M059J (cell line): ENCODE results near the gene NCOR1. TPM values are rescaled to one million over a fixed set of nuclear protein-coding genes. Genes with fewer than 3 reads are reported as not detected.
"Not testable (repeated sequence)": the region's sequence is repeated elsewhere in the genome, so short reads cannot be mapped to it uniquely, and the experiment has no call there.

Source experiments
- DNase-seq: peaks from one replicate; pipeline ENCODE4 v3.0.0-alpha.2; 2012; ENCODE audit warnings: low read depth
- total RNA-seq: library from RNA; depleted of rRNA; stranded (reverse); fragments of >200 nt; shearing (Covaris generic); gene quantifications from 2 replicates; pipeline ENCODE4 v1.2.3, GENCODE V29; 2014

NCOR1 gene
- total RNA-seq, 1 experiment from 2014 or later, result 77.5 TPM

DNA sequence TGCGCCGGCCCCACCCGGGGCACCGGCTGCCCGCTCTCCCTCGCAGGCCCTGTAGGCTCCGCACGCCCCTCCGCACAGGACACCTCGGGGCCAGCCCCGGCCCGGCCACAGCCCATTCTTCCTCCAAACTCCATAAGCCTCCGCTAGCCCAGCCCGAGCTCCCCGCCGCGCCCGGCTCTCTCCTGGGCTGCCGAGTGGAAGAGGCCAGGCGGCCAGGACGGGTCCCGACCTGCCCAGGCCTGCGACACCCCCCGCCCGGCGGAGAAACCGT is 397 bp downstream of the NCOR1 start:
- DNase-seq, result peak; percentile 46

DNA sequence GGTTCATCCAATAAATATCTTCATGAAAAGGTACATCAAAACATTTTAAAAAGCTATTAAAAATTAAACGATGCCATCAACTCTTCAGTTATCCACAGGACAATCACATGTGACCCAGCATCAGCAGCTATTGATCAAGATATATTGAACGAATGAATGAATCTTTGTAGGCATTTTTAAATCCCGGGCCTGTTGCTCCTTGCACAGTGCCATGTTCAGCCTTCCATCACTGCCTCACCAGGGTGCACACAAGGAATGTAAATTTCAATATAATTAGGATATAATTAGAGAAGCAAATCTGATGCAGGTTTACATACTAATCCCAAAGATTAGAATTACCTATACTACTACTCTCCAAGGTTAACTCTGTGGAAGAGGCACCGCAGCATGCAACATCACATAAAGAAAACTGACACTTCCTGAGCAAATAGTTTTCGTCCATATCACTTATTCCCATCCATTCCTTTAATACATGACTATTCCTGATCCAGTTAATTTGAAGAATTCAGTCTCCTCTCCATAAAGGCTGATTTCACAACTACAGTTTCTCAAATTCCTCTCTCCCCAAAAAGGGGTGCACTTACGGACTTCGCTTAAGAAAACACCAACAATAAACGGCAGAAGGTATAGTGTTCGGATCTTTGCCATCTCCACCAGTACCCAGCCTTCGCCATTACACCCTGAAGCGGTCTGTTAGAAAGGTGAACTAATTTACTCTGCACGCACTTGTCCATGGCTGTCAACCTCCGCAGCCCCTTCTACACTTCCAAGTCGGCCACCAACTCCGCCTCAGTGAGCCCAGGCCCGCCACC is 938 bp downstream of the NCOR1 start:
- no peak for DNase-seq

DNA sequence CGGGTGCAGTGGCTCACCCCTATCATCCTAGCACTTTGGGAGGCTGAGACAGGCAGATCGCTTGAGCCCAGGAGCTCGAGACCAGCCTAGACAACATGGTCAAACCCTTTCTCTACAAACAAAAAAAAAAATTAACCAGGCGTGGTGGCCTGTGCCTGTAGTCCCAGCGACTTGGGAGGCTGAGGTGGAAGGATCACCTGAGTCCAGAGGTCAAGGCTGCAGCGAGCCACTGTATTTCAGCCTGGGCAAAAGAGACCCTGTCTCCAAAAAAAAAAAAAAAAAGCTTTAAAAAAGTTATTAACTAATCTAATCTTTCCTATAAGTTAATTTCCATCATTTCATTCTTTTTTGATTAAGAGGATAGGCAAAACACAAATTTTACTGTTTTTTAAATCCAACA is 2.5 kb downstream of the NCOR1 start:
- DNase-seq, result no peak

DNA sequence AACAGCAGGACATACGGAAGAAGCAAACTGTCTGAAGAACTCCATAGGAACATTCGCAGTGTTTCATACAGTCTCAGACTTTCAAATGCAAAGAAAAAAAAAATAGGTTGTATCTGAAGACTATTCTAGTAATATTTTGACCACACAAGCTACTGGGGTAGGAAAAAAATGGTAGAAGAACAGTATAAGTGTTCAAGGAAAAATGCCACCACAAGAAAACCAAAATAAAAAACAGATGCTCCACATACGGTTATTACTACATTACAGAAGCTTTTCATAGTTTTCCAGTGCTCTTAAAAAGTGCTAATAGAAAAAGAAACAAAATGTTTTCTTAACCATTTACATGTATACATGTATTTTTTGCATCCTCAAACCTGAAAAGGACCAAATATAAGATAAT is 3.7 kb downstream of the NCOR1 start:
- no peak for DNase-seq

DNA sequence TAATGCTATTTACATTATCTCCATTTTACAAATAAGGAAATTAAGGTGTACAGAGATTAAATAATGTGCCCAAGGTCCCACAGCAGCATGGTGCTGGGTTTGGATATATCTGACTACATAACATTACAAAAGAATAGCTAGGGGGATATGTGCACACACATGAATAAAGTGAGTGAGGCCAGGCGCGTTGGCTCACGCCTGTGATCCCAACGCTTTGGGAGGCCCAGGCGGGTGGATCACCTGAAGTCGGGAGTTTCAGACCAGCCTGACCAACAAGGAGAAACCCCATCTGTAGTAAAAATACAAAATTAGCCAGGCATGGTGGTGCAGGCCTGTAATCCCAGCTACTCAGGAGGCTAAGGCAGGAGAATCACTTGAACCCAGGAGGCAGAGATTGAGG is 10.6 kb downstream of the NCOR1 start:
- not testable (repeated sequence) for DNase-seq

DNA sequence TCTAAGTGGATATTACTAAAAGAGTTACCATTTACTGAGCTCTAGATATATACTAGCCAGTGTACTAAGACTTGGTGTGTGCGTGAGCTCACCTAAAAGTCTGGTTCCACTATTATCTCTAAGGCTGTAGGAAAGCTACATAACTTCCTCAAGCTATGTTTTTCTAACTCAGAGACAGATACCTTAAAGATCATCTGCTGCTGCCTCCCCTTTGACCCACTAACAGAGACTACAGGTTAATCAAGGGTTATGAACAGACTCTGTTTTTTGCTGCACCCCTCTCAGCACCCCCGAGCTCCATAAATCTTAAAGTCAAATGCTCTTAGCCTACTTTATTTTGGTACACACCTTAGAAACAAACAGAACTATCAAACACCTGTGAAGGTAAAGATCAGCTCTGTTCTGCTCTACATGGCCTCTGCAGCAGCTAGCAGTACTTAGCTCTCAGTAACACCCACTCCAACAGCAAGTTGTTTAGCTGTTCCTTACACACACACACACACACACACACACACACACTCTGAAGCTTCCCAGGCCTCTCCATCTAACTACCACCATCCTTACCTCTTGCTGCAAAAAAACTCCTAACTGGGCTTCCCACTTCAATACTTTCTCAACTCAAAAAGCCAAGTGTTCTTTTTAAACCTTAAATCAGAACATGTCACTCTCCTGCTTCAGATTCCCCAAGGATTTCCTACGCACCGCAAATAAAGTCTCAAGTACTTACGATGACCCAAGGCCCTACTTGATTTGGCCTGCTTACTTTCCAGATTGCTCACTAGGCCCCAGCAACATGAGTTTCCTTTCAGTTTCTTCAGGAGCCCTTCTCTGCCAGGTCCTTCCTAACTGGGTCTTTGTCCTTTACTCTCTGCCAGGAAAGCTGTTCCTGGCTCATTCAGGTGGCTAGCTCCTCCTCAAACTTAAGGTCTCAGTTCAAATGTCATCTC is 12.5 kb downstream of the NCOR1 start:
- not testable (repeated sequence) for DNase-seq

DNA sequence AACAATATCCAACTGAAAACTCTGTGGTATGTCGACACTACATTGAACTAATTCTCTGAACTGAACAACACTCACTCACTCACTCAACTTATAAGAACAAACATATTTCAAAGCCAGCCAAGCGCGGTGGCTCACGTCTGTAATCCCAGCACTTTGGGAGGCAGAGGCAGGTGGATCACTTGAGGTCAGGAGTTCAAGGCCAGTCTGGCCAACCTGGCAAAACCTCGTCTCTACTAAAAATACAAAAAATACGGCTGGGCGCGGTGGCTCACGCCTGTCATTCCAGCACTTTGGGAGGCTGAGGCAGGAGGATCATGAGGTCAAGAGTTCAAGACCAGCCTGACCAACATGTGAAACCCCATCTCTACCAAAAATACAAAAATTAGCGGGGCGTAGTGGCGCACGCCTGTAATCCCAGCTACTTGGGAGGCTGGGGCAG is 13.6 kb downstream of the NCOR1 start:
- DNase-seq, result not testable (repeated sequence)

DNA sequence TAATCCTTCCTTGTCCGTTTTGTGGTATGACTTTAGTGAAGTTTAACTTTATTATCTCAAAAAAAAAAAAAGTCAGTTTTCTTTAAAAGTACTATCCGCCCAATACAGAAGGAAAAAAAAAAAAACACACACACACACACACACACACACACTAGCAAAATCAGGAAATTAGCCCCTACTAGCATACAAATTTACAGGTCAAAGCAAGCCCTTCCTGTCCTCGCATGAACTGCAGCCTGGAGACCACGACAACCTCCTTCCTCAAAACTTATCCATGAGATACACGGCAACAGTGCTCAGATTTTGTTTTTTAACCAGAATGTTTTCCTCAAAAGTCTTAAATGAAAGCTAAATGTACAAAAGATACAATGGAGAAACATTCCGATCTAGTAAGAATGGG is 16.2 kb downstream of the NCOR1 start:
- peak; percentile 18 for DNase-seq

DNA sequence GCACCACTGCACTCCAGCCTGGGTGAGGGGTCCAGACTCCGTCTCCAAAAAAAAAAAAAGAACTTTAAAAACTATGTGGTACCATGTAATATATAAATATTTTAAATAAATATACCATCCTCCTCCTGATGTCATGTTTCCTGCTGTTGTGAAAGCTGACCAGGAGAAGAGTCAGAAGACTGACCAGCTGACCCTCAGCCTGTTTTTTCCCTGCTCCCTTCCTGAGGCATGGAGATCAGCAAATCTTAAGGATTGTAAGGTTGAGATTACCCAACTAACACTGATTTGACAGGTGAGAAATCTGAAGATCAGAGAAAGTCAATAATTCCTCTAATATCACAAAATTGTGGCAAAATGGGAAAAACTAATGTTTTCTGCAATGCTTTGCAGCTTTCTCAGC is 18.1 kb downstream of the NCOR1 start:
- DNase-seq, result no peak

DNA sequence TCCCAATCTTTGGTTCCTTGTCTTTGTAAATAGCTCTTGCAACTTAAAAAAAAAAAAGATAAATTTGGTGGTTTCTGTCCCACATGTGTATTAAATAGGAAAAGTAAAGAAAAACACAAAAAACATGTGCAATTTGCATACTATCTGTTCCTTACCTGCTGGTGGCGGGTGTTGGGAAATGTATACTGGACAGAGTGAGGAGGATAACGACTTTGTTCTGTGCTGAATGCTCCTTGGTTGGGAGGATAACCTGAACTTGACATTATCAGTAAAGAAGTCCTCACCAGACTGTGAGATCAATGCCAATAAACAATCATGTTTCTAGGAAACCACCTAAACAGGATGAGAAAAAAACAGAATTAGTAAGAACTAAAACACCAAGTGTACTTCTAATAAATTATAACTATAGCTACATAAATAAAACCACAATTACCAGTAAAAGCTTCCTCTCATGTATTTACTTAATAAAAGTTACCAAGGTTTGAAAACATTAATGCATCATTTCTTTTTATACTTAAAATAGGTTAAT is 21.0 kb downstream of the NCOR1 start:
- not testable (repeated sequence) for DNase-seq

DNA sequence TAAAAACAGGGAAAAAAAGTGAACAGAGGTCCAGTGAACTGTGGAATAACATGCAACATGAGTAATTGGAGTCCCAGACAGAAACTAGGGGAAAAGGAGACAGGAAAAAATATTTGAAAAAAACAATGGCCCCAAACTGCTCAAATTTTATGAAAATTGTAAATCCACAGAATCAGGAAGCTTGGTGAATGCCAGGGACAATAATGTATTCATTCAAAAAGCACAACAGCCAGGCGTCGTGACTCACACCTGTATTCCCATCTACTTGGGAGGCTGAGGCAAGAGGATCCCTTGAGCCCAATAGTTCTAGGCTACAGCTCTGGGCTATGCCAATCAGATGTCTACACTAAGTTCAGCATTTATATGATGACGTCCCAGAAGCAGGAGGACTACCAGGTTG is 23.7 kb downstream of the NCOR1 start:
- no peak for DNase-seq

DNA sequence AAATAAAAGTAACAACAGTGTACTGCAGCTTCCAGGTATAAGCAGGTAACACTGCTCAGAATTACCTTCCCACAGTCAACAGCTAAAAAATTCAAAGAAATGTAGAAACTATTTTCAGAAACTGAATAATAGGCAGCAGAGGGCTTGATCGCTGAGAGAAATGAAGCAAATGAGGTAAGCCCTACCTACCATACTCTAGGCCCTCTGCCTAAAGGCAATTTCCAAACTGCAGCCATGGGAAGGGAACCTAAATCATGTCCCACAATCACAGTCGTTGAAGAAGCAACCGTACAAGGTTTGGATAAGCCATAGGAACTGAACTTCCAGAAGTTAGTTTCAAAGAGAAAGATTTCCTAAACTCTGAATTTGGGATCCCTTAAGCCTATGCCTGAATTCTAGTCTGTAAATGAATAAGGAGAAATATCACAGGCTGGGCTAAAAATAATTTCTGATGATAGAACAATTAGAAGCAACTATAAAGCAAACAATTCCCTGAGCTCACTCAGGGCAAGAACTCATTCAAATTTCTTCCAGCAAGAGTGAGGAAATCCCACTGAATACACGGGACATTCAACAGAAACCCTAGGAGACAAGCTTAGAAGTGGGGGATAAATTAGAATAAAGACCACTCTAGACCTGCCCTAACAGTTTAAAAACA is 24.5 kb downstream of the NCOR1 start:
- no peak for DNase-seq

DNA sequence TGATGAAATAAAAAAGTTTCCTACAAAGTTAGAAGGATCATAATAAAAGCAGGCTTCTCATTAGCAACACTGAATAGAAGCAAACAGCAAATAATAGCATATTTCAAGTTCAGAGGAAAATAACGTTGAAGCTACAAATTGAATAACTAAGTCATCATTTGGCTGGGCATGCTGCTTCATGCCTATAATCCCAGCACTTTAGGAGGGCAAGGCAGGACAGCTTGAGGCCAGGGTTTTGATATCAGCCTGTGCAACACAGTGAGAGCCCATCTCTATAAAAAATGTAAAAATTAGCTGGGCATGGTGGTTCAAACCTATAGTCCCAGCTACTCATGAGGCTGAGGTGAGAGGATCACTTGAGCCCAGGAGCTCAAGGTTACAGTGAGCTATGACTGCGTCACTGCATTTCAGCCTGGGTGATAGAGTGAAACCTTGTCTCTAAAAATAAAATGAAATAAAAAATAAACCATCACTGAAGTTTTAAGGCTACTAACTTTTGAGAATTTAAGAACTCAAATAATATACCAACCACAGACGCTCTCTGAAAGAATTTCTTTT is 25.5 kb downstream of the NCOR1 start:
- DNase-seq, result no peak

DNA sequence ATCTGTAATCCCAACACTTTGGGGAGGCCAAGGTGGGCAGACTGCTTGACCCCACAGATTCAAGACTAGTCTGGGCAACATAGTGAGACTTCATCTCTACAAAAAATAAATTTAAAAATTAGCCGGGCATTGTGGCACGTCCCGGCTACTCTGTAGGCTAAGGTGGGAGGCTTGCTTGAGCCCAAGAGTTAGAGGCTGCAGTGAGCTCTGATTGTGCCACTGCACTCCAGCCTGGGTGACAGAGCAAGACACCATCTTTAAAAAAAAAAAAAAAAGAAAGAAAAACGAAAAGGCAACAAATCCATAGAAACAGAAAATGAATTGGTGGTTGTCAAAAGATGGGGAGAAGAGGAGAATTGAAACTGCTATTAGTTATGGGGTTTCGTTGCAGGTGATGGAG is 27.7 kb downstream of the NCOR1 start:
- no peak for DNase-seq

DNA sequence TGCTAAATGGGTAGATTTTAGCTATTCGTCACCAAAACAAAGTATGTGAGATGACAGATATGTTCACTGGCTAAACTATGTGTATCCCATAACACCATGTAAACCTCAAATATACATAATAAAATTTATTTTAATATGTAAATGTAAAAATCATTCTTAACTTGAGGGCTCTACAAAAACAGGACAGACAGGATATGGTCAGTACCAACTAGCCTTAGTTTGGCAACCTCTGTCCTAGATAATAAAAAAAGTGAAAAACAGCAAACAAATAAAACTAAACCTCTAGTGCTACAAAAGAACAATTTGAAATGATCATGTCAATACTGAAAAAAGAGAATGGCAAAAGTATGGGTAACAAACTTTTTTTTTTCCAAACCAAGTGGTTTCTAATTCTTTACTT is 33.8 kb downstream of the NCOR1 start:
- no peak for DNase-seq

DNA sequence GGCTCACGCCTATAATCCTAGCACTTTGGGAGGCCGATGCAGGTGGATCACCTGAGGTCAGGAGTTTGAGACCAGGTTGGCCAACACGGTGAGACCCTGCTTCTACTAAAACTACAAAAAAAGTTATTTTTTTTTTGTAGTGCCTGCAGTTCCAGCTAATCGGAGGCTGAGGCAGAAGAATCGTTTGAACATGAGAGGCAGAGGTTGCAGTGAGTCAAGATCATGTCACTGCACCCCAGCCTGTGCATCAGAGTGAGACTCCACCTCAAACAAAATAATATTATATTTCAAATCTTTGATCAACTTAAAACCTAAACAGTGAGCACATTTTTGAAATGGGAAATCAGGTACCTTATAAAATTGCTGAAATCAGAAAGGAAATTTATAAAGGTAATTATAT is 36.5 kb downstream of the NCOR1 start:
- no peak for DNase-seq

DNA sequence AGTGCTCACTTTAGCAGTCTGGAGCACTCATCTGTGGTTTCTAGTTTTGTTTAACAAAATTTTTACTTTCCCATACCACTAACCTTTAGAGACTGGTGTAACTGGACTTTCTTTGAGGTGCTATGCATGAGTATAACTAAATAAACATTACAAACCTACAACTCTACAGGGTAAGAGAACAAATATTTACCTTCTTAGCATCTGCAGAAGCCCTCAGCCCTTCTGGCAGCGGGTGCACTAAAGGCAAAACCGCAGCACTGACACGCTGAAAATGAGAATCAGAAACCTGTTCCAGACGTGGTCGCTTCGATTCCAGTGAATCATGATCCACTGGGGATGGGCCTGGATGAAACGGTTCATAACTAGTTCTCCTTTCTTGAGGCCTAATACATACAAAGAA is 43.7 kb downstream of the NCOR1 start:
- no peak for DNase-seq

DNA sequence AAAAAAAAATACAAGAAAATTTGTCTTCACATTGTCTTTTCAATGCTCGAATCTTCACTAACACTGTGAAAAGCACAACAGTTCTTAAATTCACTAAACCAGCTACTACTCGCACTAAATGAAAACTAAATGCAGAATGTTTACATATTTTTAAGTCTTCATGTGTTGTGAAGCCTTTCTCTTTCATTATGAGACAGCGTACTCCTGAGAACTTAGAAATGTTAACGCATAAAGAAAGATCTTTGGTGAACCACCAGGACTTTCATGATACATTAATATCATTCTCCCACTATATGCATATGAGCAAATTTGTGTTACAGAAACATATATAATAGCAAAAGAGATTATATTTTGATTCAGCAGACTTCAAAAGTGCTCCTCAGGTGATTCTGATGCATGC is 48.6 kb downstream of the NCOR1 start:
- not testable (repeated sequence) for DNase-seq

DNA sequence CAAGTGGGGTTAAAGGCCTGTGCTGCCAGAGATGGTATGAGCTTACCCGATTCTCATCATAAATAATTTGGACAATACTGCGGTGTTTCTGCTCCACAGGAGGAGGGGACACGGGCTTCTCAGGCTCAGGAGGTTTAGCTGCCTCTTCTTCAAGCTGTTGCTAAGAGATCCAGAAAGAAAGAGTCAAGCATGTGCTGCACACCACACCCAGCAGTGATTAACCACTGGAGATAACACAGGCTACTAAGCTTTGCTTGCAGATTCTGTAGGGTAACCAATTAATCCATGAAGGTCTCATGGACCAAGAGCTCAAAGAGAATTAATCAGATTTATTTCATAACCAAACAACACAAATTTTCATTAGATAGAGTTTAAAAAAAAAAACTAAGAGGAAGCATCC is 56.6 kb downstream of the NCOR1 start:
- DNase-seq, result no peak

DNA sequence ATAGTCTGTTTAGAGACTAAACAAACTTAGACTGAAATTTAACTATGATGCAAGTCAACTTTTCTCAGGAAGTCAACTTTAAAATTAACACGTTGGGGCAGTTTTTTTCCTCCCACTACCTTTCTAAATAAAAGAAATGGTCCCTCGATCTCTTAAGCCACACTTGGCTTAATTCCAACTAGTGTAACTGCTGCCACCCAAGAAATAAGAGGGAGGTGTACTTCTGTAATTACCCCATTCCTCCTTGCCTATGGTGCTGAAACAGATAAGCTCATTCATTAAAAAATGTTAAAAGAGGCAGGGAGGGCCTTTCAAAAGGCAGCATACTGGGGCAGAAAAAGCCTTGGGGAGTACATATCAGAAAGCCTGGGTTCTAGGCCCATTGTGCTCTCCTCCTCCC is 59.8 kb downstream of the NCOR1 start:
- DNase-seq, result no peak

DNA sequence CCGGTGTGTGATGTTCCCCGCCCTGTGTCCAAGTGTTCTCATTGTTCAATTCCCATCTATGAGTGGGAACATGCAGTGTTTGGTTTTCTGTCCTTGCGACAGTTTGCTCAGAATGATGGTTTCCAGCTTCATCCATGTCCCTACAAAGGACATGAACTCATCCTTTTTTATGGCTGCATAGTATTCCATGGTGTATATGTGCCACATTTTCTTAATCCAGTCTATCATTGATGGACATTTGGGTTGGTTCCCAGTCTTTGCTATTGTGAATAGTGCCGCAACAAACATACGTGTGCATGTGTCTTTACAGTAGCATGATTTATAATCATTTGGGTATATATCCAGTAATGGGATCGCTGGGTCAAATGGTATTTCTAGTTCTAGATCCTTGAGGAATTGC is 63.0 kb downstream of the NCOR1 start:
- not testable (repeated sequence) for DNase-seq

DNA sequence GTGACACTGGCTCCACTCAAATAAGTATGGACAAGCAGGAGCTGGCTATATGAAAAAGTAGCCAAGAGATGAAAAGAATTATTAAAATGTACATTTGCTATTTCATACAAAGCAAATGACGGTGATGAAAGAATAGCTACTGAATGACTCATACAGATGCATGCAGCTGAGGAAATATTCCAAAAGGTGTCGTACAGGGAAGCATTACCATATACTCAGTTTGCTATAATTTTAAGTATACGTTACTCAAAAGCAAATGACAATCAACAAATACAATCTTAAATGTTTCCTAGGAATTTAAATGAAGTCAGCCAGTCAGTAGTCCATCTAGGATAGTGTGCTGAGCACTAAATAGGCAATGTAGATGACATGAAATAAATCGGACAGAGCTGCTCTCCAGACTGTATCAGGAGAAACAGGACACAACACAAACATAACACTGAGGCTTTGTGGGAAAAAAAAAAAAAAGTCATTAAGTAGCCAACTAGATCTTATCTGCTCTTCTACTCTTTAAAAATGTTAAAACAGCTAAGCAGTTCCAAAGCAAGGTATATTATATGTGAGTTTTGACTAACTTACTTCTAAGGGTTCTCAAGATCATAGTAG is 65.0 kb downstream of the NCOR1 start:
- DNase-seq, result no peak
